Activated CD4-positive, alpha-beta T cell treated with anti-CD3 and anti-CD28 coated beads, Interleukin-10, Interleukin-2, amounts not matched to agents 100 ng/mL and 50 ng/mL, durations not matched to agents 16 hours and 8 hours (primary cell): ENCODE results near the gene FAM229A.
"Not testable (repeated sequence)": the region's sequence is repeated elsewhere in the genome, so short reads cannot be mapped to it uniquely, and the experiment has no call there.

Experiments used
- DNase-seq: peaks from one replicate; pipeline ENCODE4 v3.0.0-alpha.2; 2020

Gene FAM229A, protein sequence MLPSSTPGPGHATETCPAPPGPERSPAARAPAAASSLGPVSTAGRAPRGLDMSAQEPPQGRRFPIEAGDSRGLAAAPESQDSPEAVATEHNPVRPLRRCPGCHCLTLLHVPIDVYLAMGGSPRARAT

DNA sequence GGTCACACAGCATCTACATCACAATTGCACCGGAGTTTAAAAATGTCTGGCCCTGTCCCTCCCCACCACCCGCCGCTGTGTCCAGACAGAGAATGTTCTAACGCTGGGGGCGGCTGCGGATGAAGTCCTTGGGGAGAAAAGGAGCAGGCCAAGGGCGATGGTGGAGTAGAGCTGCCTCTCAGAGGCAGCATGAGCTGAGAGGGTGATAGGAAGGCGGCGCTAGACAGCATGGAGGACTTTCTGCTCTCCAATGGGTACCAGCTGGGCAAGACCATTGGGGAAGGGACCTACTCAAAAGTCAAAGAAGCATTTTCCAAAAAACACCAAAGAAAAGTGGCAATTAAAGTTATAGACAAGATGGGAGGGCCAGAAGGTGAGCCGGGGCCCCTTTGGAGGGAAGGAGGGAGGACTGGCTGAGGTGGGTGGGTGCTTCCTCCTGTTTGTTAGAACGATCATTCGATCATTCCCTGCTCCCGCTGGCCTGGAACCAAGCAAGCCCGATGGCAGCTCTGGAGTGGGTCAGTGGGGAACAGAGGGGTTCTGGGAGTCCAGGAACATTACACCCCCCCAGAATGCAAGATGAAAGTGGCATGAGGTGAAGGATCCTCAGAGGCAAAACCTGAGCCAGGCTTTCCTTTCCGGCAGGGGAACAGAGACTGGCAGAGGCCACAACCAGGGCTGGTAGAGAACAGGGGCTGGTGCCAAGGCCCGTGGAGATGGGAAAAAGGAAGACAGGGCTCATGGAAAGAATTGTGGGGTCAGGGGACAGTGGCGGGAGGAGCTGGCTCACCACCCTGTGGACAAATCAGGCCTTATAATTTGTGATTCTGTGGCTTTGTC, at the start of gene FAM229A, which contains the start of gene TSSK3:
FAM229A (minus strand) TSS at position 12 of the 840 bp plus-strand sequence. CDS start 394 bp downstream, outside the sequence.
TSSK3 (plus strand) TSS at position 66 of the 840 bp plus-strand sequence; CDS start at position 229, 163 bp downstream.
- no peak for DNase-seq

DNA sequence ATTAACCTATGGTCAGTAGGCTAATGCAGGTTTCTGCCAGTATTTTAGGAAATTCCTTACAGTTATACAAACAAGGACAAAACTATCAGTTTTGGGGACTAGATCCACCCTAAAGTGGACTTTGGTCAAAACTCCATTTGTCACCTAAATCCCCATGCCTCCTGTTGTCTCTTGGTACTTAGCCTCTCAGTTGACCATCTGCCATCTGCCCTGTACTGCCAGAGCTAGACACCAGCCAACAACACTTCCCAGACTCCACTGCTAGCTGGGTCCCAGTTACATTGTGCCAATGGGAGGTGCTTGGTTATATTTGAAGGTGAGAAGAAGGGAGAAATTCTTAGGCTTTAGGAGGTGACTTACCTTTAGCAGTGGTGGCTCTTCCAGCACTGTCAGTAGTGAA, 49.0 kb upstream of the FAM229A start:
- DNase-seq: no peak

DNA sequence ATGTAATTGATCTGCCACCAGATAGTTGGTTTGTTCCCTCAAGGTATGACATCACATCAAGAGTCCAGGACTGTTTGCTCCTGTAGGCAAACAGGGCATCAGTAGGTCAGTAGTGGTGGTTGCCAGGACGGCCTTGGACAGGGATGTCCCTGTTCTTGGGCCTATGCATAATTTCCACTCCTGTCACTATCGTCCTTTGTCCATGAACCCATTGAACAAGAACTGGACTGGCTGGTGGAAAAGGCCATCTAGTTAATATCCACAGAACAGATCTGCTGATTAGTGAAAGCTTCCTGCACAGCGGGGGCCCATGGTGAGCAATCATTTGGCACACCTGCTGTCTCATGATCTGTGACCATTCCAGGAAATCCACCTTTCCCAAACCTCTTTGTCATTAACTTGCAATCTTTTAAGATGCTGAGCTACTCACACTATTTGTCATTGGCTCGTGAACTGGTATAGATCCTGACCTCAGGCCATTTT, 44.4 kb upstream of the FAM229A start:
- DNase-seq: no peak

DNA sequence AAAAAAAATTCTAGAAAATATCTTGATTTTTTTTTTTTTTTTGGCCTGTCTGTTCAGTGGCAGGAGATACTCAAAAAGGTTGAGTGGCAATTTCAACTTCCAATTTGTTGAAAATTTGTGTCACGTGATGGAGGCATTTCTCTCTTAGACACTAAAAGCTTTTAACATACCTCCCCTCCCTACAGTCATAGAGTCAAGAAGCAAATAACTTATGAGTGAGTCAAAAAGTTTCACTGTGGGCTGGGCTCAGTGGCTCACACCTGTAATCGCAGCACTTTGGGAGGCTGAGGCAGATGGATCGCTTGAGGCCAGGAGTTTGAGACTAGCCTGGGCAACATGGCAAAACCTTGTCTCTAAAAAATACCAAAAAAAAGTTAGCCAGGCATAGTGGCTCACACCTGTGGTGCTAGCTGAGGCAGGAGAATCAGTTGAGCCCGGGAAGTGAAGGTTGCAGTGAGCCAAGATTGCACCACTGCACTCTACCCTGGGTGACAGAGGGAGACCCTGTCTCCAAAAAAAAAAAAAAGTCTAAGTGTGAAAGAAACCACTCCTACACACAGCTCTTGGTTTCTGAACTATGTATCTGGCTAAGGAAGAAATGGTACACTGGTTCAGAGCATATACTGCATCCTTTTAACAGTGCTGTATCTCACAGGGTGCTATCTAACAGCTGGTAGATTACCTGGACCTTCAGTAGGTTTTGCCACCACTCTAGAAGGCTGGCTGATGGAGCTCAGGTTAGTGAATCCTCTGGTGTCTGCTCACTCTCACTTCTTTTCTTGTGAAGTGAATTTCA, 43.6 kb upstream of the FAM229A start:
- DNase-seq: no peak

DNA sequence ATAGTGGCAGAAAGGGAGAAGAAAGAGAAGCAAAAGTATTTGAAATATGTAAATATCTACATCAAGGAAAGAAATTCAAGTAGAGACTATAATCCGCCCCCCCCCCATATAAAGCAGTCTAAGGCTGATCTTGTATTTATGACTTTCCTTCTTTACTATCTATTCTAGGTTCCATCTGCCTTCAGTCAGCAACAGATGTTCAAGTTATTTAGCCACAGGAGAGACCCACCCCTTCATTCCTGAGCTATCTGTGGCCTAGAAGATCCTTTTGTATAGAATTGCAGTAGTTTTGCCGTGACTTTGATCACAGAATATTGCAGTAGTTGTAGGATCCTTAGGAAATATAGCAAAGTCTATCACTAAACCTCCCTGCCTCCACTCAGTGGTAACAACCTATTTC, 42.7 kb upstream of the FAM229A start:
- no peak for DNase-seq

DNA sequence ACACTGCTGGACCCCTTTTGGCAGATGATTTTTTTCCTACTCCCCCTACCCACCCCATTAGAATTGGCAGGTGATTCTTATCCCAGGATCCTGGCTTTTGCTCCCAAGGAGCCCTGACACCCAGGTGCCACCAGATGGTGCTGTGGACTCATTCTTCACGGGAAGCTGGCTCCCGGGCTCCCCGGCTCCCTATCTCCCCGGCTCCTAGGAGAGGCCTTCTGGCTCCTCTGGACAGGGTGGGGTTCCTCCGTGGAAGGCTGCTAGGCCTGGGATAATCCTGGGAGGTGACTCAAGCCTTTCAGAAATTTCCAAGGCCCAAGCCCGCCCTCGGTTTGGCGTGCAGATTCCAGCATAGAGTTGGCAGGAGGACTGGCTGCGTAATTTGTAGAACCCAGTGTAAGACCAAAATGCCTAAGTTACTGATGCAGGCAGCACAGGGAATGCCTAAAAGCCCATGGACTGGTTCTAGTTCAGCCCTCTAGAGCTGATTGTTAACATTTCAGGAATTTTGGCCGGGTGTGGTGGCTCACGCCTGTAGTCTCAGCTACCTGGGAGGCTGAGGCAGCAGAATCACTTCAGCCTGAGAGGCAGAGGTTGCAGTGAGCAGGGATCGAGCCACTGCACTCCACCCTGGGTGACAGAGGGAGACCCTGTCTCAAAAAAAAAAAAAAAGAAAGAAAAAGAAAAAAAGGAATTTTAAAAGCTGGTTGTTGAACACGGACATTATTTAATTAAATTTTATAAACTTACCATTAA, 38.8 kb upstream of the FAM229A start:
- peak; percentile 62 for DNase-seq

DNA sequence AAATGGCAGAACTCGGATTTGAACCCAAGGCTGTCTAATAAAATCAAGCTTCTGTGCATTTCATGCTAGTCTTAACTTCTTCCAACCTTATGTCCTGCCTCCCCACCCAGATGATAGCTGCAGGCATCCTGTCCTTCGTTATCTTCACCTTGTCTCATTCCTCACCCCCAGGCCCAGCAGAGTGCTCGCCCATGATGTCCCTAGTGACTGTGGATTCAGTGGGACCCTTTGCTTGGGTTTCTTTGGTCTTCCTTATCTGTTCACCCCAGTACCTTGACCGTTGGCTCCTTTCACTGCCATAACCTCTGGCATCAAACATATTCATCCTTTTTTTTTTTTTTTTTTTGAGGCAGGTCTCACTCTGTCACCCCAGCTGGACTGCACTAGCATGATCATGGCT, 37.6 kb upstream of the FAM229A start:
- no peak for DNase-seq

DNA sequence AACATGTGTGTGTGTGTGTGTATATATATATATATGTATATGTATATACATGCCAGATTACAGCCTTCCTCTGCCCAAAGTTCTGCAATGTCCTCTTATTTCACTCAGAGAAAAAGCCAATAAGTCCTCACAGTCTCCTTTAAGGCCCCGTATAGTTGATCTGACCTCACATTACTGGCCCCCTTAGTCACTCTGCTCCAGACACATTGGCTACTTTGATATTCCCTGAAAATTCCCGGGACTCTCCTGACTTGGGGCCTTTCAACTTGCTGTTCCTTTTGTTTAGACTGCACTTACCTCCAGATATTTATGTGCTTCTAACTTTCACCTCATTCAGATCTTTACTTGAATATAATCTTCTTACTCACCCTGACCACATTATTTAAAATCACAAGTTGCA, 36.1 kb upstream of the FAM229A start:
- no peak for DNase-seq

DNA sequence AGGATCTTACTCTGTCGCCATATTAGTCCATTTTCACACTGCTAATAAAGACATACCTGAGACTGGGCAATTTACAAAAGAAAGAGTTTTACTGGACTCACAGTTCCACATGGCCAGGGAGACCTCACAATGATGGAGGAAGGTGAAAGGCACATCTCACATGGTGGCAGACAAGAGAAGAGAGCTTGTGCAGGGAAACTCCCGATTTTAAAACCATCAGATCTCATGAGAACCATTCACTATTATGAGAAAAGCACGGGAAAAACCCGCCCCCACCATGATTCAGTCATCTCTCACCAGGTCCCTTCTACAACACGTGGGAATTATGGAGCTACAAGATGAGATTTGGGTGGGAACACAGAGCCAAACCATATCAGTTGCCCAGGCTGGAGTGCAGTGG, 34.2 kb upstream of the FAM229A start:
- not testable (repeated sequence) for DNase-seq

DNA sequence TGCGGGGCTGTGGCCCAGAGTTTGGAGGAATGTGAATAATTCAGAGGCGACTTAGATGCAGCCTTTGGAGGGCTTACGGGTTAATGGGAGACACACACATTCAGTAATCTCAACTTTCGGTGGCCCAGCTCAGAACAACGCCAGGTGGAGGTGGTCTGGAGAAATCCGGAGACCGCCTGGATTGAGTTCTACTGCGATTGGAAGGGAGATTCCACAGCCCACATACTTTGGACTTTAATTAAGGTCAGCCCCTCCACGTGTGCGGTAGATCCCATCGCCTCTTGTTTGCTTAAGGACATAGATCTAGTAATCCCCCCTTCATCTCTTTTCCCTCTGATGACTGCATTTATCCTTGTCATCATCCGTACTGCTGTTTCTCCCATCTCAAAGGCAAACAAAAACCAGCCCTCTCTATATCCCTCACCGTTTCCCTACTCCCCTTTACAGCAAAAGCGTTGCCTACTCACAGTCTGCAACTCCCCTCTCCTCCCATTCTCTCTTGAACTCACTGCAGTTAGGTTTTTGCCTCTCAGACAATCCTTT, 32.7 kb upstream of the FAM229A start:
- DNase-seq: no peak

DNA sequence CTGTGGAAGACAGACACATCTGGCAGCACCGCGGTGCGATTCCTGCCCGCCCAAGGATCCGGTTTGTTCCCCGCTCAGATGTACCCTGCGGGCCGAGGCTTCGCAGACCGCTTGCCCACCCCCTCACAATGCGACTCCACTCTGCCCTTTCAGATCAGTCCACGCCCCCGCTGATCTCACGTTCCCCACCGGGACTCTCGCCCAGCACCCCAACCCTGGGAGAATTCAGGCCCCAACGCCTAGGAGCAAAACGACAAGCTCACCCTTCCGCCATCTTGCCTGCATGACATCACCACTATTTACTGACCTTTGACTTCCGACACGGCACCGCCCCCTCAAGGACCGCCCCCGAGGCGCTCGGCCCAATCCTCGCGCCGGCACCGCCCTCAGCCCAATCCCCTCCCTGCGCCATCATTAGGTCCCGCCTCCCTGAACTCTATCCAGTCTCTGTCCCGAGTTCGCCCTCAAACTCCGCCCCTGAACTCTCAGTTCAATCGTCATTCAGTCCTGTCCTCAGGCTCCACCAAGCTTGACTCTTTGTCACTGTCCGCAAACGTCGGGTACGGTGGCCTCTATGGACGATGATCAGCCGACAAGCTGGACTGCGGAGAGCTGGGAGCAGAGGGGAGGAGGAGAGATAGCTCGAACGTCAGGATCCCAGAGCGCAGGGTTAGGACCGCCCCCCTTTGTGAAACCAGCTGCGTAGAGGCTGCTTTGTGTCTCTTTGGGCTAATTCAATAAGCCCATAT, 32.0 kb upstream of the FAM229A start, which contains the start of gene BSDC1:
BSDC1 (minus strand) TSS at position 301 of the 749 bp plus-strand sequence; CDS start at position 274, 27 bp downstream.
- peak; percentile 99 for DNase-seq

DNA sequence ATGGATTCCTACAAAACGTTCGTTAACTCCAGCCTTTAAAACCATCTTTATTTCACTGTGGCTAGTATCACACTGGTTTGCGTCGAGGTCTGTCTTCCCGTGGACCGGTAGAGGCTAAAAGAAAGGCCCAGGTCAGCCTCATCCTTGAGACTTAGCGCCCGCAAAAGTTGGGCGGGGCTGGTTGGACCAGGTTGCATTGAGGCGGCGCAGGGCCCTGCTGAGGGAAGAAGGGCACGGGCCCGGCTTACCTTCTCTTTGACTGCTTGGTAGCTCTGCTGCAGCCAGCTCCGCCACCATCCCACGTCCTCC, 31.5 kb upstream of the FAM229A start:
- peak; percentile 26 for DNase-seq

DNA sequence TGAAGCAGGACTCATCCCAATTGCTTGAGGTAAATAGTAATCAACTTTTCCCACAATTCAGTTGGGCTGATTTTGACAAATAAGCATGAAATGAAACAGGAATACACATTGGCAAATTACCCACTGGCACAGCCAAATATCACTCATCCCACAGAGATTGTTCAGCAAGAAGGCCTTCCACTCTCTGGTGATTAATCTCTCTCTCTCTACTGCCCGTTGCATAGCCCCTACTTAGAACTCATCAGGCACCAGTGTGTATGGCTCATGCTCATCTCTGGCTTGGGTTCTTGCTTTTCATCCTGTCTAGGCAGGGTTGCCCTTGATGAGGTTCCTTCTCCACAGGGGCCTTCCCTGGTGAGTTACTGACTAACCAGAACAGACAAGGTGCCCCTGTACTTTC, 30.9 kb upstream of the FAM229A start:
- DNase-seq: peak; percentile 14

DNA sequence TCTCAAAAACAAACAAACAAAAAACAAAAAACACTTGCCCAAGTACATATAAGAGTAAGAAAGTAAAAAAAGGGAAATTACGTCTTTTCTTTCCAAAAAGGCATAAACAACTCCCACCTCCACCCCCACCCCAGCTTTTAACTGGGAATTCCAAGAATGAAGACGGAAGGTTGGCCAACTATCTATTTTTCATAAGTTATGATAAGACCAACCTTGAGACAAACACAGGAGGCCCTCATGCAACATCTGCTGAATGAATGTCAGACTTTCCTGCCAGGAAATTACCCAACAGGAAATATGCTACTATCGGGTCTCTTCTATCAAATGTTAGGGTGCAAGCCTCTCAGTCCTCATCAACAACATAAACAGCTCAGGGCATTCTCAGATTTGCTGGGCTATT, 30.0 kb upstream of the FAM229A start:
- DNase-seq: no peak

DNA sequence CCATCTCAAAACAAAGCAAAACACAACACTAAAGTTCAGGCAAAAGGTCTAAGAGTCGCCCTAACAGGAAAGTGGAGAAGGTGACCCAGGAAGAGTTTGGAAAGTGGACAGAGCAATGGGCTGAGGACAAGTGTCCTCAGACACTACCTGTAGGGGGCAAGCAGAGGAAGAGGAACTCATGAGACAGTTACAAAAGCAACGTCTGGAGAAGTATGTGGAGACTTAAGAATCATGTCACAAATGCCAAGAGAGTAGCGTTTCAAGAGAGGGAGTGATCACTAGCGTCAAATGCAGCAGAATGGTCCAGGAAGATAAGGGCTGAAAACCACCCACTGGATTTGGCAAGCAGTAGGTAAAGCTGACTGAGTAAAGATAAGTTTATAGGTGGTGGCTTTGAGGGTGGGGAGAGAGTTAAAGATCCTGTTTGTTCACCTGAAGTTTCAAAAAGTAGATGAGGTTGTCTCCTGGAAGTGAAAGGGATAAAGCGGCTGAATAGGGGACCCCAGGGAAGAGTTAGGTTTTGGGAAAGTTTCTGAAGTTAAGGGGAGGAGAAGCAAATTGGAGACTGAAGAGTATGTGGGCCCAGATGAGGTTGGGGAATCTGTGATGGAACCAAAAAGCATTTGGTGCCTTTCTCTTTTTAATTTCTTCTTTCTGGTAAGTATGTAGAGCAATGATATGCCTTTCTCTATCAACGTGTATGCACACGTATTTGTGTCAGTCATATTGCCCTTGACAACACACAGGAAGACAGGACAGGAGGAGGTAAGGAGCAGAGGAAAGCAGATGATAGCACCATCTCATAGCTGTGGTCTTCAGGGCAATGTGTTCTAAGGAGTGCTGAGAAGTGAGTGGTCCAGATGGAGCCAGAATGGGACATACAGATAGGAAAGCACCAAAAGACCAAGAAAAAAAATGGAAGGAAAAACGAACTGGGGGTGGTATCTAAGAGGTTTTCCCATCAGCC, 28.9 kb upstream of the FAM229A start:
- no peak for DNase-seq

DNA sequence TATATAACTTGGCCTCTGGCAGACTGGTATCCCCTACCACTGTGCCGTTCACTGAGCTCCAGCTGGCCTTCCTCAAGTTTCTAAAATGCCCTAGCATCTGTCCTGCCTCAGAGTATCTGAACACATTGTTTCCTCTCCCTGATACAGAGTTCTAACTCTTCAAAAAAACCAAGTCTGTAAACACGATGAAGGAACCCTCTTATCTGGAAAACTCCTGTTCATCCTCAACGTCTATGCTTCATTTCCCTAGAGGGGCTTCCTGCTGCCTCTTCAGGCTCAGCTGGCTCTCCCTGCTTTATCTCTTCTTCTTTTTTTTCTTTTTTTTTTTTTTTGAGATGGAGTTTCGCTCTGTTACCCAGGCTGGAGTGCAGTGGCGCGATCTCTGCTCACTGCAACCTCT, 26.4 kb upstream of the FAM229A start:
- DNase-seq: no peak

DNA sequence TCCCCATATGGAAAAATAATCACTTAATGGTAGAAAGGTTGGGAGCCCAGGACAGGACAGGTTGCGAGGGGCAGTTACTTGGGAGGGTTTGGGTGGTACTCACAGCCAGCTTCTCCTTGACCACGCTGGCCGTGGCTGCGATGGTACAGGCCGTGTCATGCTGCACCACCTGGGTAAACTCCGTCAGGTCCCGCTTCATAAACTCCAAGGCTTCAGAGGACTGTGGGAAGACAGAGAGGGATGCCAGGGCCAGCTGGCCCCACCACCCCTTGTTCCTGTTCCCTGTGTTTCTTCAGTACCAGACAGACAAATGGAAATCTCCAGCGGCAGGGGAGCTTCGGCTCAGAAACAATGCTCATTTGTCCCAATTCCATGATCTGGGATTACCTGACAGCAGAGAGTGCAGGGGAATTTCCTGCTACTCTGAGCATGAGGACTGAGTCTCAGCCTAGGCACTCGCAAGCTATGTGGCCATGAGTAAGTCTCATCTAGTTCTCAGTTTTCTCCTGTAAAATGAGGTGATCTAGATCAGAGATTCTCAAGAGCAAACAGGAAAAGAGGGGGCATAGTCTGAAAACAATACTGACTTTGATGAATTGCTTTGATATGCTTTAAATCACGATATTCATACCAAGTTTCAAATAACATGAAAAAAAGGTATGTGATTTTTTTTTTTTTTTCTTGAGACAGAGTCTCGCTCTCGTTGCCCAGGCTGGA, 24.5 kb upstream of the FAM229A start:
- no peak for DNase-seq

DNA sequence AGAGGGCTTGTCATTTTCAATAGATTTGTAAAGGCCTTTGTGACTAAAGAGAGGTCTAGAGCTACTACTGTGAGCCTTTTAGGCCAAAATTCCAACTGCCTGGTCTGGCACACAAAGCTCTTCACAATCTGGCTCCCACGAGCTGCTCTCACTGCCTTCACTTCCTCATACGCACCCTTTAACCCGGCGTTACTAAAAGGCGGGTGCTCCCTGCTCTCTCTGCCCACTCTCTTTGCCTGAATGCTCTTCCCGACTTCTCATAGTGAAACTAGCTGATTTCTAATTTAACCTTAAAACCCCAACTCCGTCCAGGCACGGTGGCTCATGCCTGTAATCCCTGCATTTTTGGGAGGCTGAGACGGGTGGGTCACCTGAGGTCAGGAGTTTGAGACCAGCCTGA, 17.8 kb upstream of the FAM229A start:
- DNase-seq: no peak

DNA sequence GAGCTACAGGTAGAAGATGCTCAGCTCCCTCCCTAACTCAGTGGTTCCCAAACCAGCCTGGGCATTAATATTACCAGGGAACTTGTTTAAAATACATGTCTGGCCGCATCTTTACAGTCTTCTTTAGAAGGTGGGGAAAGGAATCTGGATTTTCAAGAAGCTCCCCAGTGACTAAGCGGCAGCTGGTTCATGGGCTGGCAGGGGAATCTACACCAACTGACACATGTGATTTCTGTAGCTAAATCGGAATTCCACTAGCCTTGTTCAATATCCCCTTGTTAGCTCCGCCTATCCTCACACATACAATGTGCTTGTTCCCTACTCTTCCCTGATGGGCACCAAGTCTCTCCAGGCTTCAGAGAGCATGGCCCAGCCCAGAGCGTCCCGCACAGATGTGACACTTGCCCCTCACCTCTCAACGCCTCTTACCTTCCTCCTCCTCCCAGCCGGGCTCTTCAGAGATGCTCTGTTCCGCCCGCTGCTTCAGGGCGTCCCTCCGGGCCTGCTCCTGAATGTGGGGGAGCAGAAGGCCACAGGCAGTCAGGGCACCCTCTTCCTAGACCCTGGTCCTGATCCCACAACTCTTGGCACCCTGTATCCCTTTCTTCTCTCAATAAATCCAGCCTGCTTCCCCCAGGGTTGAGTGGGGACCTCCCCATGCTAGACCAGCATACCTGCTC, 15.4 kb upstream of the FAM229A start:
- no peak for DNase-seq
